GM21528 (cell line): ENCODE data around the gene CNTD1.
"Not testable (repeated sequence)": the region's sequence is repeated elsewhere in the genome, so short reads cannot be mapped to it uniquely, and the experiment has no call there.

Source experiments
- ATAC-seq: cut with Tn5 transposase; IDR thresholded peaks from one replicate; pipeline ENCODE4 v1.9.1; 2021; ENCODE audit warnings: mild to moderate bottlenecking, moderate library complexity; ENCODE audit not compliant: unreplicated experiment, low FRiP score

The CNTD1 gene

GRCh38 chr17:42844761-42845555 is 46.3 kb downstream of the CNTD1 start:
- no peak for ATAC-seq

GRCh38 chr17:42845556-42845917 is 46.9 kb downstream of the CNTD1 start:
- no peak for ATAC-seq

DNA sequence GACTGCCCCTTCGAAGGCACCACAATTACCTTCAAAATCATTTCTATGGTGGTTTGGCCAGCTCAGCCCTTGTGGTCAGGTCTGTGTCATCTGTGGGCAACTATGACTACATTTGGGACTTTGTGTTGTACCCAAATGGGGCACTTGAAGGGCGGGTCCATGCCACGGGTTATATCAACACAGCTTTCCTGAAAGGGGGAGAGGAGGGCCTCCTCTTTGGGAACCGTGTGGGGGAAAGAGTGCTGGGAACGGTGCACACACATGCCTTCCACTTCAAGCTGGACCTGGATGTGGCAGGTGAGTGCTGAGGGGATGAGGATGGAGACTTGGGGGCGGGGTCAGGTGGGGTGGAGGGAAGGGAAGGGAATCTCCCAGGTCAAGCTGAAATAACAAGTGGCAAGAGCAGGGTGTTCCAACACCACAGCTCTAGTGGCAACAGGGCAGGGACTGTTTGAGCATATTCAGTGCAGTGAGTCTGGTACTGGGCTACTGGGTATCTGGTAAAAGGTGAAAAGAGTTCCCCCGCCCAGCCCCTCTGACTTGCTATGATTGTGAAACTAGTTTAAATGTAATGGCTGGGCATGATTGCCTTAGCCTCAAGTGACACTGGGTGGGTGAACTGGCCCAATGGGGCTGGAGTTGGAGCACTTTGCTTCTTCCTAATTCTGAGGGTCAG is 47.4 kb downstream of the CNTD1 start:
- no peak for ATAC-seq

- no peak for ATAC-seq
Observed at GRCh38 chr17:42846594-42847280, 48.1 kb downstream of the CNTD1 start.

DNA sequence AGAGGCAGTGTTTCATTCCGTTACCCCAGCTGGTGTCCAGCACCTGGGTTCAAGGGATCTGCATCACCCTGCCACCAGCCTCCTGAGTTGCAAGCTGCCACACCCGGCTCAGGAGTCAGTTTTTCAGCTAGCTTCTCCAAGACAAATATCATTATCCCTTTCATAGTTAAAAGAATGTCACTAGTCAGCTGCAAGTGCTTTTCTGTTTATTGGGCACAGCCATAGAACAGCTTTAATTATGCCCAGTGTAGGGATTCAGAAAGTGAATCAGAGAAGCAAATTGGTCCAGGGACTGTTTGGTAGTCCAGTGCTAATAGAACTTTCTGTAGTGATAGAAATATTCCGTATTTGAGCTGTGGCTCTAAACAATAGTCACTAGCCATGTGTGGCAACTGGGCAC is 49.4 kb downstream of the CNTD1 start:
- no peak for ATAC-seq

- no peak for ATAC-seq
Observed at GRCh38 chr17:42849031-42849430, 50.4 kb downstream of the CNTD1 start.

DNA sequence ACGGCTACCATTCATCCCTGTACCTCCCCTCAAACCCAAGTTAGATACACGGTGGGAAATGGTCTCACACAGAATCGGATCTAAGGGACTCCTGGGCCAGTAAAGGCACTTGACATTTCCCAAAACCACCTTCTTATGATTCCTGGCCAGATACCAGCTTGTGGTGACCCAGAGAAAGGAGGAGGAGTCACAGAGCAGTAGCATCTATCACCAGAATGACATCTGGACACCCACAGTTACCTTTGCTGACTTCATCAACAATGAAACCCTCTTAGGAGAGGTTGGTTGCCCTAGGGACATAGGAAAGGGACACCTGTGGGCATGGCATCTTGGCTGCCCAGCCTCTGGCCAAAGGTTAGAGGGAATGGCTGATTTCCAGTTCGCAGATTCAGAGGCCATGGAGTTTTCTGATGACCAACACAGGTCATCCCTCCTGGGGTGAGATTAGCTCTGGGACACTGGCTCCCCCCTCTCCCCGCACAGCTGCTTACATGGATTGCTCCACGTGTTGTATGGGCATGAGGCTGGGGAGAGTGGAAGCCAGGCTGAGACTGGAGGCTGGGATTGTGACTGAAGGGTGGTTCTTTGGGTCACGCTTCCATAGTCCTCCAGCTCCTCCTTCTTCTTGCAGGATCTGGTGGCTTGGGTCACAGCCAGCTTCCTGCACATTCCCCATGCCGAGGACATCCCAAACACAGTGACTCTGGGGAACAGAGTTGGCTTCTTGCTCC is 51.0 kb downstream of the CNTD1 start:
- ATAC-seq = no peak

GRCh38 chr17:42850954-42851353 is 52.3 kb downstream of the CNTD1 start, which contains the start of gene AOC3:
TSS of gene AOC3 (plus strand) at chr17:42851199. CDS start at chr17:42851344, 145 bp downstream.
- ATAC-seq = no peak

DNA sequence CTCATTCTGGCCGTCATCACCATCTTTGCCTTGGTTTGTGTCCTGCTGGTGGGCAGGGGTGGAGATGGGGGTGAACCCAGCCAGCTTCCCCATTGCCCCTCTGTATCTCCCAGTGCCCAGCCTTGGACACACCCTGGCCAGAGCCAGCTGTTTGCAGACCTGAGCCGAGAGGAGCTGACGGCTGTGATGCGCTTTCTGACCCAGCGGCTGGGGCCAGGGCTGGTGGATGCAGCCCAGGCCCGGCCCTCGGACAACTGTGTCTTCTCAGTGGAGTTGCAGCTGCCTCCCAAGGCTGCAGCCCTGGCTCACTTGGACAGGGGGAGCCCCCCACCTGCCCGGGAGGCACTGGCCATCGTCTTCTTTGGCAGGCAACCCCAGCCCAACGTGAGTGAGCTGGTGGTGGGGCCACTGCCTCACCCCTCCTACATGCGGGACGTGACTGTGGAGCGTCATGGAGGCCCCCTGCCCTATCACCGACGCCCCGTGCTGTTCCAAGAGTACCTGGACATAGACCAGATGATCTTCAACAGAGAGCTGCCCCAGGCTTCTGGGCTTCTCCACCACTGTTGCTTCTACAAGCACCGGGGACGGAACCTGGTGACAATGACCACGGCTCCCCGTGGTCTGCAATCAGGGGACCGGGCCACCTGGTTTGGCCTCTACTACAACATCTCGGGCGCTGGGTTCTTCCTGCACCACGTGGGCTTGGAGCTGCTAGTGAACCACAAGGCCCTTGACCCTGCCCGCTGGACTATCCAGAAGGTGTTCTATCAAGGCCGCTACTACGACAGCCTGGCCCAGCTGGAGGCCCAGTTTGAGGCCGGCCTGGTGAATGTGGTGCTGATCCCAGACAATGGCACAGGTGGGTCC is 52.9 kb downstream of the CNTD1 start:
- not testable (repeated sequence) for ATAC-seq

GRCh38 chr17:42852351-42852750 is 53.7 kb downstream of the CNTD1 start:
- no peak for ATAC-seq

GRCh38 chr17:42853004-42853403 is 54.3 kb downstream of the CNTD1 start:
- no peak for ATAC-seq

GRCh38 chr17:42853597-42853967 is 54.9 kb downstream of the CNTD1 start:
- ATAC-seq = no peak

DNA sequence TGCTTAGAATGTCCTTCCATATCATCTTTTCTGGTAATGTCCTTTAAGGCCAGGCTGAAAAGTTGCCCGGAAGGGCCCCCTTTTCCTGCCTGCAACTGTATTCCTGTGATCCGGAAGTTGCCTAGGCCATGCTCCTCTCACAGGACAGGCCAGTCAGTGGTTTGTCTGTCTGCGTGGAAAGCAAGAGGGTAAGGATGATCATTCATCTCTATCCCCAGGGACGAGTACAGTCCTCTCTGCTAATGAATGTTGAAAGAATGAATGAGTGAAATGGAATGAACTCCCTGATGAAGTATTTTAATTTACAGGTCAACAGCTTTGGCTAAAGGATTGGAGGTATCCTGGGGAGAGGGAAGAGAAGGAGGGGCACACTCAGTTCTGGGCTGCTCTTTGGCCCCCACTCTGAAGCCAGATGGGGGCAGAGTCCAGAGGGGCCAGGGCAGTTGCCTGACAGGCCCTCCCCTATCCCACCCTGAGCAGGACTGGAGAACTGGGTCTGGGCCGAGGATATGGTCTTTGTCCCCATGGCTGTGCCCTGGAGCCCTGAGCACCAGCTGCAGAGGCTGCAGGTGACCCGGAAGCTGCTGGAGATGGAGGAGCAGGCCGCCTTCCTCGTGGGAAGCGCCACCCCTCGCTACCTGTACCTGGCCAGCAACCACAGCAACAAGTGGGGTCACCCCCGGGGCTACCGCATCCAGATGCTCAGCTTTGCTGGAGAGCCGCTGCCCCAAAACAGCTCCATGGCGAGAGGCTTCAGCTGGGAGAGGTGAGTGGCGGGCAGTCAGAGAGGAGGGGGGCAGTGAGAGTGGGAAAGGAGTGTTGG is 55.5 kb downstream of the CNTD1 start:
- no peak for ATAC-seq

DNA sequence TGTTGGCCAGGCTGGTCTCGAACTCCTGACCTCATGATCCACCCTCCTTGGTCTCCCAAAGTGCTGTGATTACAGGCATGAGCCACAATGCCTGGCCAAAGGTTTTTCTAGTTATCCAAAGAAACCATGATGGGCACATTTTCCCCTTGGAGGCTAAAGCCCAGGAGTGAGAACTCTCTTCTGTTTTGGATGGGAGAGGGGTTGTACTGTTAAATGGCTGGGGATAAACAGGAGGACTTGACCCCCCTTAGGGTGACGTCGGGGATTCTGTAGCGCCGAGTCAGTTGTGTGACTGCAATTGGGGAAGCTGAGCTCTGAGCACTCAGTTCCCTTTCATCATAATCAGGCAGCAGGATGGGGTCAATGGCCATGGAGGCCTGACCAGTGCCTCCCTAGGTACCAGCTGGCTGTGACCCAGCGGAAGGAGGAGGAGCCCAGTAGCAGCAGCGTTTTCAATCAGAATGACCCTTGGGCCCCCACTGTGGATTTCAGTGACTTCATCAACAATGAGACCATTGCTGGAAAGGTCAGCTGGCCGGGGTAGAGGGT is 56.5 kb downstream of the CNTD1 start:
- no peak for ATAC-seq

DNA sequence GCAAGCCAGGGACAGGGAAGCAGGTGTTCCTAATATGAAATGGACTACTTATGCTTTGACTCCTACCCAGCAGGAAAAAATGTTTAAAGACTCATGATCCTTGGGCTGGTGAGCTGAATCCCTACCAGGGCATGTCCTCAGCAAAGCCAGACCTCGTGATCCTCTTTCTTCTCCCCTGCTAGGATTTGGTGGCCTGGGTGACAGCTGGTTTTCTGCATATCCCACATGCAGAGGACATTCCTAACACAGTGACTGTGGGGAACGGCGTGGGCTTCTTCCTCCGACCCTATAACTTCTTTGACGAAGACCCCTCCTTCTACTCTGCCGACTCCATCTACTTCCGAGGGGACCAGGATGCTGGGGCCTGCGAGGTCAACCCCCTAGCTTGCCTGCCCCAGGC is 57.4 kb downstream of the CNTD1 start:
- not testable (repeated sequence) for ATAC-seq

GRCh38 chr17:42856516-42856915 is 57.9 kb downstream of the CNTD1 start:
- ATAC-seq = not testable (repeated sequence)

DNA sequence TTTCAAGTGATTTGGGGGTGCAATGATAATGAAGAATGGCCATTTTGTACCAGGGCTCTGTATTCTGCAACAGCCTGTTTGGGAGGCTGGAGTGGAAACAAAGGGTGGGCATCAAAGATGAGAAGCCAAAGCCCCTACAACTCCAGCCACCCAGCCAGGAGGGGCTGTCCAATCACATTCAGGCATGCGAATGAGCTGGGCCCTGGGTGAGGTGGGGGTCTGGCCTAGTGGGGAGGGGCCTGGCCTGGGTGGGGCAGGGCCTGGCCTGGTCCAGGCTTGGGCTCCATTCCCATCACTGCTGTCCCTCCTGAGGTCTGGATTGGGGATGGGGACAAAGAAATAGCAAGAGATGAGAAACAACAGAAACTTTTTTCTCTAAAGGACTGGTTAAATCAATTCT is 58.7 kb downstream of the CNTD1 start:
- ATAC-seq = no peak
